Measurements from ENCODE around the gene METTL6.

- TF ChIP-seq CTCF (IDR thresholded peaks at IDR 0.05; ENCODE audit: insufficient read depth, low read length) (no peak), REST (IDR thresholded peaks at IDR 0.05; ENCODE audit: insufficient replicate concordance, low read depth) (no peak)
These were observed 66.4 kb downstream of the METTL6 start for GRCh38 chr3:15360788-15361493.

All from HL-60 (cell line).